Endometrial microvascular endothelial cells (primary cell): ENCODE data around the gene FBXO44. TPM values are rescaled to one million over a fixed set of nuclear protein-coding genes. Genes with fewer than 3 reads are reported as not detected.
"Not testable (repeated sequence)": the region's sequence is repeated elsewhere in the genome, so short reads cannot be mapped to it uniquely, and the experiment has no call there.

ENCODE experiments used
- in situ Hi-C: cut with HindIII; loops from 2 replicates; pipeline ENCODE4 v1.10.0; 2017; ENCODE audit warnings: low sequenced_read_pairs, low pct_unique_long_range_greater_than_20kb; ENCODE audit errors: inconsistent ontology term
- total RNA-seq: library from RNA; depleted of rRNA; stranded (reverse); fragments of >200 nt; gene quantifications from one replicate; pipeline ENCODE4 v1.2.3, GENCODE V29; 2015; ENCODE audit errors: inconsistent ontology term

Gene FBXO44
- total RNA-seq, 1 donor from 2014 or later = 8.5 TPM

DNA sequence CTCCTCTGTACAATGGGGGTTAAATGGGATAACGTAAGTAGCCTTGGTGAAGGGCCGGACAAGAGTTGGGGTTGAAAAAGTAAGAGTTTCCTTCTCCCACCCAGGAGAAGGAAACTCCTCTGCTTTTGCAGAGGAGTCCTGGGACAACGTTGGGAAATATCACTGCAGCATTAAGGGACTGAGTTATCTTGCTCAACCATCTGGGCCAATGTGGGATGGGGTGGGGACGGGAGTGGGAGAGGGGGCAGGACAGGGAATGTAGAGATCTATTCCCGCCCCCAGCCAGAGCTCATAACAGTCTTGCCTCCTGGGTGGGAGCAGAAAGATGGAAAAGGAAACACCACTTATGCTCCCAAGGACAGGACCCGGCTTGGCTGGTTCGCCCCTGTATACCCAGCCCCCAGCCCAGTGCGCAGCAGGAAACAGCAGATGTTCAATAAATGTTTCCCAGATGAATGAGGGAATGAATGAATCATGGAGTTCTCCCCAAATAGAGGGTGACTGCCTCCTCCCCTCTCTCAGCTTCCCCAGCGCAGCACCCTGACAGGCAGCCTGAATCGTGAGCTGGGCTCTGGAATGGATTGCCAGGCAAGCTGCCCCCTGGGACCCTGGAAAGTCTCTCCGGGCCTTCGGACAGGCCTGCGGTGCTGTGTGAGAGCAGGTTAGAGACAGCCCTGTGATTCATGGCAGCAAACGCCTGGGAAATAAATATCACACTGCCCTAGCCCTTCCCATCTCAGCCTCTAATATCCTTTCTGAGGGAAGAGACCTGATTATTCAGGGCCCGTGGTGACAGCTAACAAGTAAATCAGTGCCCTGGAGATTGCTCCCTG lies 25.3 kb upstream of the FBXO44 start:
- in situ Hi-C loops = no loop called here

DNA sequence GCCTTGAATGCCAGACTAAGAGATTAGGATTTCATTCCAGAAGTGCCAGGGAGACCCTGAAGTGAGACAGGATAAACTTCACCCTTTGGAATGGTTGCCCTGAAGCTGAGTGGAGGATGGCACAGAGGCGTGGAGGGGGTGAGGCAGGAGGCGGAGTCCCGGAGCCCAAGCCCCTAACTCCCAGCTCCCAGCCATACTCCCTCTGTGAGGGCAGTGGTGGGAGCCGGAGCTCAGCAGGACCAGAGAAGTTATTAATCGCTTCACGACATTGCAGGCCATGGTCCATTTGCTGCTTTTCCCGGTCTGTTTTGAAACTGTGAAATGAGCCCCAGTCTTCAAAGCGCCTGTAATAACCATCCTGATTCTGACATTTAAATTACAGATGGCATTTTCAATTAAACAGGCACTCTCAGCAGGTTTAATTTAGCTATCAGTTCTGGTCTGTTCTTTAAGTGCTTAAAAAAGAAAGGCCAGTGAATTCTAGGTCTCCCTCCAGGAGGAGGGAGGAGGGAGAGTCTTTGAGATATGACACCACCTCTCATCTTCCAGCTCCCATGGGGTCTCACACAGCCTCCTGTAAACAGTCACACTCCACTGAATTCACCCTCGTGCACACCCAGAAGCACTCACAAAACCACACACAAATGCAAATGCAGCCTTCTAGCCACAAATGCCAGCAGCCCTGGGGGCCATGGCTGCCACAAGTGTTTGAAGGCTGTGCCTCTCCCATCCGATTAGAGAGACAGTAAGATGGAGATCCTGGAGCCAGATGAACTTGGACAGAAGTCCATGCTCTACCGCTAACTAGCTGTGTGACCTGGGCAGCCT lies 20.1 kb upstream of the FBXO44 start:
- in situ Hi-C loops = no loop called here

DNA sequence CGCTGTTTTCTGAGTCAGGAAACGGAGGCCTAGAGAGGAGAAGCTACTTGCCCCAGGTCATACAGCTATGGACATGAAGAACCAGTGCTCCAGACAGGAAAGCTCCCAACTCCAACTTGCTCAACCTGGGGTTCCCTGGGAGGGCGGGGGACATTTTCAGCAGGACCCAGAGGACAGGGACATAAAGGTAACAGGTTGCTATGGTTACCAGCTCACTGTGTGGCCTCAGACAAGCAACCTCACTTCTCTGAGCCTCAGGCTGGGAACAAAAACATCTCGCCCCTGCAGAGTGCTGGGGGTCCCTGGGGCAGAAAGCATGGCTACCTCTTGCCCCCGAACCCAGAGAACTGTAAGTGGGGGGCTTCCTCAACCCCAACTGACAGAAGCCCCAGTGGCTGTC lies 16.6 kb upstream of the FBXO44 start:
- in situ Hi-C loops = no loop called here

DNA sequence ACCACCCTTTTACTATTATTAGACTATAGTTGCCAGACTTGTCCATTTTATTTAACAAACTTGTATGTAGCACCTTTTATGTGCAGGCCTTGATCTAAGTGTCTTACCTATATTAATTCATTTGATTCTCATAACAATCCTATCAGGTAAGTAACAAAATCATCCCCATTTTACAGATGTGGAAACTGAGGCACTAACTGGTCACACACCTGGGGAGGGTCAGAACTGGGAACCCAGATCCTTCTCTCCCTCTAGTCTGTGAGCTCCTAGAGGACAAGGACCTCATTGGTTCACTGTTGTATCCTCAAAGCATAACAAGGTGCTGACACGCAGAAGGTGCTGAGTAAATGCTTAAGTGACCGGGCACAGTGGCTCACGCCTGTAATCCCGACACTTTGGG lies 15.3 kb upstream of the FBXO44 start:
- in situ Hi-C loops = no loop called here

DNA sequence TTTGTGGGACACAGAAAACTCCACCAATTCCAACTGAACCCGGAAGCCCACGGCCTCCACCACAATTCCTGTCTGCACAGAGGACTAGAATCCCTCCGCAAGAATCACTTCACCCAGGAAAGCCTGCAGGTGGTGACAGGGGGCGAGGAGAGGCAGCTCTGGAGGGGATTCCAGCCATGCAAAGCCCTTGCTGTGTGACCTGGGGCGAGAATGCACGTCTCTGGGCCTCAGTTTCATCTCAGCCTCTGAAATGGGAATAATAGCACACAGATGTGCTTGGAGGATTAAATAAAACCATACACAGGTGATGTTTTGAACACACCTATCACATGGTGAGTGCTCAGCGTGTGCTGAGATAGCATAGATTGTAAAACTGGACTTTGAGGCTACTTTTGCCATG lies 14.6 kb upstream of the FBXO44 start:
- in situ Hi-C loops = no loop called here

DNA sequence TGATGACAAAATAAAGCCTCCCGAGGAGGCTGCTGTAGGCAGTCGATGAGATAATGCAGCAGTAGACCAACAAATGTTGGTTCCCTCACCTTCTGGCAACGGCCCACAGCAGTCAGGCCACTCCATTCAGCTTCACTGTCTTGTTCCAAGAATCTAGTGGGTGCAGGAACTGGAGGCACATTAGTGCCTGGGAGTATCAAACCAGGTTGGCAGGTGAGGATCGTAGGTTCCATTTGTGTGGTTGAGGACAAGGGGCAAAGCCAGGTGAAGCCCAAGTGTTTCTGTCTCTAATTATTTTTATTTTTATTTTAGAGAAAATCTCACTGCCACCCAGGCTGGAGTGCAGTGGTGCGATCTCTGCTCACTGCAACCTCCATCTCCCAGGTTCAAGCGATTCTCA lies 13.7 kb upstream of the FBXO44 start:
- in situ Hi-C loops = no loop called here

DNA sequence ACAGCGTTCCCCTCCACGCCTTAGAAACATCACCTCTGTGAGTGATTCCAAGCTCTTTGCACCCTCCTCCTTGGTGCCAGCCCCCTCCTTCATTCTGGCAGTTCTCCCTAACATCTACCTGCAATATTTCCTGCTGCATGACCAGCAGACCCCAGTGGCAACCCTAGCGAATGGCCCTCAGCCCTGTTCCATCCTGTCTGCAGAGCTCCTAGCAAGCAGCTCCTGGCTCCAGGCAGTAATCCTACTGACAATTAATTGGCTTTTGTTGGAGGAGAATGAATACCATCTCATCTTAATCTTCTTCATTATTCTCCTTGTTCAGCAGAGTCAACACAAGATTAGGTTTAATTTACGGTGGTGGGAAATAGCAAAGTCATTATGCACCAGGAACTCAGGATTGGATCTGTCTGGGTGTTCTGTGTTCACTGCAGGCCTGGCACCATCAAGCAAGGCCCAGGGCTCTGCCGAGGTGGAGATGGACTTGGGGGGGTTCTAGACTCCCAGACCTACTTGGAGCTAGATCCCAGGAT lies 12.8 kb upstream of the FBXO44 start:
- in situ Hi-C loops = no loop called here

DNA sequence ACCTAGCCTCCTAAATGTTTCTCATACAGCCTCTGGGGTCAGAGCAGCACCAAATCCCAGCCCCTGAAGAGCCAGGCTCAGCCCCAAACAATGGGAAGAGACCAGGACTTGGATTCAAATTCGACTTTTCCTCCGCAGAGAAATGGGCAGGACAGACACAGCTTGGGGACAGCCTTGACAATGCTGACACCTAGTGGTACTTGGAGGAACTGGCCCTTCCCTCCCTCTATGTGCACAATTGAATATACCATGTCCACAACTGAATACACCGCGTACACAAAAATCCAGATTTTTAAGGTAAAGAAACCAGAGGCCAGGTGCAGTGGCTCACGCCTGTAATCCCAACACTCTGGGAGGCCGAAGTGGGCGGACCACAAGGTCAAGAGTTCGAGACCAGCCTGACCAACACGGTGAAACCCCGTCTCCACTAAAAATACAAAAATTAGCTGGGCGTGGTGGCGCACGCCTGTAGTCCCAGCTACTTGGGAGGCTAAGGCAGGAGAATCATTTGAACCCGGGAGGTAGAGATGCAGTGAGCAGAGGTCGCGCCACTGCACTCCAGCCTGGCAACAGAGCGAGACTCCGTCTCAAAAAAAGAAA lies 12.2 kb upstream of the FBXO44 start:
- in situ Hi-C loops = not testable (repeated sequence)

DNA sequence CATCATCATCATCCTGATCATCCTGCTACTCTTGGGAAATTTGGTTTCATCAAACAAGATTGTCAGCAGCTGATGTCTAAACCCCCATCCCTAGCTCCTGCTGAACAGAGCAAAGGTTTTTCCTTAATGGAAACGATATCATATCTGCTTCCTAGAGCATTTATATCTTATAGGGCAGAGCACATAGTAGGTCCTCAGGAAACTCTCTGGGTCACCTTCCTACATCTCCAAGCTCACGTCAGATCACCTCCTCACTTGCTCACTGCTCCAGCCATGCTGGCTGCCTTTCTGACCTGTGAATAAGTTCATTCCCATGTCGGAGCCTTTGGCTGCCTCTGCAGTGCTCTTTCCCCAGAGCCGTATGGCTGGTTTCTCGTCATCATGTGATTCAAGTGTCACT lies 10.9 kb upstream of the FBXO44 start:
- in situ Hi-C loops = no loop called here

DNA sequence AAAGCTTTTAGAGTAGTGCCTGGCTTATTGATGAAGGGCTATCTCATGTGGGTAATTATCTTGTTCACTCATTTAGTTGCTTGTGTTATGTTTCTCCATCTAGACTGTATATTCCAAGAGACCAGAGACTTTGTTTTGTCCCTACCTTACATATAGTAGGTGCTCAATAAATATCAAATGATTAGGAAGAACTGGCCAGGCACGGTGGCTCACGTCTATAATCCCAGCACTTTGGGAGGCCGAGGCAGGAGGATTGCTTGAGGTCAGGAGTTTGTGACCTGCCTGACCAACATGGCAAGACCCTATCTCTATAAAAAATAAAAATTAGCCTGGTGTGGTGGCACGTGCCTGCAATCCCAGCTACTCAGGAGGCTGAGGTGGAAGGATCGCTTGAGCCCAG lies 9.4 kb upstream of the FBXO44 start:
- in situ Hi-C loops = no loop called here

DNA sequence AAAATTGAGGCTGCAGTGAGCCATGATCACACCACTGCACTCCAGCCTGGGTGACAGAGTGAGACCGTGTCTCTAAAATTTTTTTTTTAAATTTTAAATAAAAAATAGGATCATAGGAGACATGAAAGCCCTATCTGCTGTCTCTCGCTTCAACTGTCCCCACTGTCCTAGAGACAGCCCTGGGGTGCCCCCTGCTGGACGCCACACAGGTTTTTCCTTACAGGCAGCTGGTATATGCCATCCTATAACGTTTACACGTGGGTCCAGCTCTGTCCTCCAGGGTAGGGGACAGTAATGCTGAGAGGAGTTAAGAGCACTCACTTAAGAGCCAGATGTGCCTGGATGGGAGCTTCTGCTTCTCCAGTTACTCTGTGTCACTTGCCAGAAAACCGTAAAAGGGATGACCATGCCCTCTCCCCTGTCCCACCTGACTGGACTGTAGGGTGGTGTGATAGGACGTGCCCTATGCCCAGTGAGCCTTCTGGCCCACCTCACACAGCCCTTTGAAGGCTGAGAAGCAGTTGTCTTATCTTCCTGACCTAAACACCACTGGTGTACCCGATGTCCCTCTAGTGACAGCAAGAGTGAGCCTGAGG lies 8.9 kb upstream of the FBXO44 start:
- in situ Hi-C loops = no loop called here

DNA sequence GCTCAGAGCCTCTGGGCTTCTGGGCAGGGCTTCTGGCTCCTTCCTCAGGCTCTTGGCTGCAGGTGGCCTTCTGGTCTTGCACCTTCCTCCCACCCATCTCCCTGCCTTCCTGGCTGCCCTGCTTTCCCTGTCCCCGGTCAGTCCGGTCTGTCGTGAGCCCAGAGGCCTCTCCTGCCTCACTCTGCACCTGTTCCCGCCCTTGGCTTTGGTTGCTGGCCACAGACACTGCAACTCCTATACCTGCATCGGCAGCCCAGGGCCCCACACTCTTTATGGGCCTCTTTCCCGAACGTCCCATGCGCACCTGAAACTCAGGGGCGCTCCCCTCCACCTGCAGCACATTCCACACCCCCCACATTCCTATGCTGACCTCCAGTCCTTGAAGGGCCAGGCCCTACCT lies 8.4 kb upstream of the FBXO44 start:
- in situ Hi-C loops = no loop called here

DNA sequence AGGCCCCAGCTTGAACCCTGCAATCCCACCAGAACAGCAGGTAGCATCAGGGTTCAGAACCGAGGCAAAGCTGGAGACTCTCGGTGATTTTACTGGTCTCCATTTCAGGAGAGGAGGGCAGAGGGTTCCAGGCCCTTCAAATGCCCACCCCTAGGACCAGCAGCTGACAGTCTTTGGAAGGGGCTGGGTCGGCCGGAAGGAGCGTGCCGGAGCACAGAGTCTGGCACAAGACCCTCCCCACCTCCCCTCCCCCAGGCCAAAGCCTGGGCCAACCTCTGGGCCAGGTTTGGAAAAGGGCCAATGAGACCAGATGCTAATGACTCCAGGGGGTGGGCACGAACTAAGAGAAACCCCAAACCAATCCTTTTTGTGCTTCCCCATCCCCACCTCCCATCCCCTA lies 7.3 kb upstream of the FBXO44 start:
- in situ Hi-C loops = no loop called here

DNA sequence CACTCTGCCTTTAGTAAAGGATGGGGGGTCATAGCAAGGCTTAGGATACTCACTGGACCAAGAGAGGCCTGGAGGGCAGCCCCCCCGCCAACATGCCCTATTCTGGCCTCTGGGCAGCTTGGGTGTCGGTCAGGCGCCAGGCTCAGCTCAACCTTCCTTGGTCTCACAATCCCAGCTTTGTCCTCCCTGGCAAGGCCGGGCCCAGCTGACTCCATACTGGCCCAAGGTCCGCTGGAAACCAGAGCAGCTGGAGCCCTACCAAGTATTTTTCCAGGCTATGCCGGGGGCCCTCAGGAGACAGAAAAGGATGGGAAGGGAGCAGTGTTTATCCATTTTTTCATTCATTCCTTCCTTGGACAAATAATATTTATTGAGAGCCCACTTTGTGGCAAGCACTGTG lies 6.6 kb upstream of the FBXO44 start:
- in situ Hi-C loops = no loop called here

DNA sequence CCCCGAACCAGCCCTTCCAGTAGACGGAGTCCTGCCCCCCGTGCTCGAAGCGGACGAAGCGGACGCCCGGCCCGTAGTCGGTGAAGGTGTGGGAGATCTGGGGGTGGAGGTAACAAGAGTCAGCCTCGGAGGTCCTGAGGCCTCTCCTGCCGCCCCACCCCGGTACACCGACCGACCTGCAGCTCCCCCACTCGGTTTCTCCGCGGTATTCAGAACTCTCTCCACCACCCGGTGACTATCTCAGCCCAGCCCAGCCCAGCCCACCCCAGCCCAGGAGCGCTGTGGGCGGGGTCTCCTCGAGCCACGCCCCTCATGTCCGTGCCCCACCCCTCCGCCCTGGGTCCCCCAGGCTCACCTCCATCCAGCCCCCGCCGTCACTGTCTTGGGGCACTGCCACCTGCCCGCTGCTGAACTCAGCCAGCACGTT lies 5.9 kb upstream of the FBXO44 start:
- in situ Hi-C loops = no loop called here

DNA sequence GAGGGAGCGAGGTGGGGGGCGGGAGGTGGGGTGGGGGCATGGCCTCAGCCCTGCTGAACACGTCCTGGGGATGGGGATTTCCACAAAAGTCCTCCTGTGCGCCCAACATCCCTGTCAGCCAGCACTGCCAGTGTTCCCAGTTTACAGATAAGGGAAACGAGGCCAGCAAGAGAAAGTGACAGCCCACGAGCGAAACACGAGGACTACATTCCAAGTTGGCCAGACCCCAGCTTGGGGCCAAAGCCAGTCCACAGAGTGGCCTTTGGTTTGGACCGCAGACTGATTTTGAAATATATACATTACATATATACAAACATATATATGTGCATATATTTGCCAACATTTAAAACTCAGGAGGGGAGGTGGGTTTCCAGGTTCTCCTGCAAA lies 5.4 kb upstream of the FBXO44 start:
- in situ Hi-C loops = no loop called here

DNA sequence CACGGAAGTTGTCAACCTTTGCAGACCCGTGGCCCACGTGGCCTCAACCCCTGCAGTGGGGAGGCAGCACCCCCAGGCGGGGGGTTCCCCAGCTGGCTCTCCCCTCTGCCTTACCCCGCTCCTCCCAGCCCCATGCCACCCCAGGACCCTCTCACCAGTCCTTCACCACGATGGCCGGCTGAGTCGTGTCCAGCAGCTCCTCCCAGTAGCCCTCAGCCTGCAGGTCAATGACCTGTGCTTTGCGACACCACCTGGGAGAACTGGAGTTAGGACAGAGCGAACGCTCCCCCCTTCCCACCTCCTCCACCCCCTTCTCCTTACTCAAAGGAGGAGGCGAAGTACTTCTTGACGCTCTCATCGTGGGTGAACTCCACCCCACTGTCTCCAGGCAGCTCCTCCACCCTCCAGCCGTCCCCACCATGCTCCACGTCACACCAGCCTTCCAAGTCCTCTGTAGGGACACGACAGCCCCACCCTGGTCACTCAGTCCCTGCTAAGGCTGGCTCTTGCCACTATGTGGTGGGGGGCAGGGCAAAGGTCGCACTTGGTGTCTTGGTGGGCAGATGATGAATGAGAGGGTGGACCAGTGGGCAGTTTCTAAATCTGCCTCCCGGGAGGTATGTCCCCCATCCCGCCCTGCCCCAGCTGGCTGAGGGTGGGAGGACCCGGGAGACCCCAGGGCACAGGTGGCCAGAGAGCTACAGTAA lies 4.9 kb upstream of the FBXO44 start:
- in situ Hi-C loops = no loop called here

DNA sequence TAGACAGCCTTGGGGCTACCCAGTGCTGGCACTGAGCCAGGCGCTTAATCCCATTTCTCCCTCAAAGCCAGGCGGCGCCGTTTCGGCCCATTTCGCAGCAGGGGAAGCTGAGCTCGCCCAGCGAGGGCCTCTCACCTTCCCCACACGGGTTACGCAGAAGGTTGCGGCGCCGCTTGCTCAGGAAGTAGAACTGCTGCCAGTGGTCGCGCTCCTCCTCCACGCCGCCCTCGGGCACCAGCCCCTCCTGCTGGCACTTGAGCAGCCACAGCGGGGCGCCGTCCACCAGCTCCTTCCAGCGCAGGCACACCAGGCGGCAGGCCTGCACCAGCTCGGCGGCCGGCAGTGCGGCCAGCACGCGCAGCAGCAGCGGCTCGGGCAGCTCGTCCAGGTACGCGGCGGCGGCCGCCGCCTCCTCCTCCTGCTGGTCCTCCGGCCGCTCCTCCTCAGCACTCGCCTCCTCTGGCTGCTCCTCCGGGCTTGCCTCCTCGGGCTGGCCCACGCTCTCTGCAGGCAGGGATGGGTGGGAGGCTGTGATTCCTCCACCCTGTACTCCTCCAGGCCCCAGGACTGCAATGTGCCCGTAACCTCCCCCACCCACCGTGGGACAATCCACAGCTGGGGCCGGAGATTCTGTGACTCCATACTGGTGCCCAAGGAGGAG lies 4.2 kb upstream of the FBXO44 start:
- in situ Hi-C loops = no loop called here
